Astrocyte (in vitro differentiated cells and primary cell): ENCODE results near the gene IGF2BP3.

Source experiments
- CTCF ChIP-seq: IDR thresholded peaks from 2 replicates; pipeline ENCODE4 v1.5.1; 2011; ENCODE audit warnings: low read depth, mild to moderate bottlenecking, inconsistent platforms, low read length, moderate library complexity; ENCODE audit not compliant: insufficient read depth
- EZH2 ChIP-seq: IDR thresholded peaks from 2 replicates; pipeline ENCODE4 v1.6.1; 2012; ENCODE audit warnings: mild to moderate bottlenecking, low read length, inconsistent platforms; ENCODE audit not compliant: insufficient read depth

- no peak for TF ChIP-seq CTCF
- no peak for TF ChIP-seq EZH2
Observed at GRCh38 chr7:23468526-23469149, 1.7 kb downstream of the IGF2BP3 start.
